CD14-positive monocyte (primary cell): ENCODE data around the gene GPC5. TPM values are rescaled to one million over a fixed set of nuclear protein-coding genes. Genes with fewer than 3 reads are reported as not detected.

Source experiments
- DNase-seq, 3 donors: peaks; one replicate each; pipeline ENCODE4 v3.0.0-alpha.2; 2011 to 2022
- H2AFZ ChIP-seq: 2 replicates; pipeline ENCODE4 v1.6.0; 2012; ENCODE audit warnings: mild to moderate bottlenecking, low read depth, low read length, inconsistent platforms; ENCODE audit not compliant: insufficient read depth, poor library complexity, severe bottlenecking
- H3K27ac ChIP-seq, 2 donors: 1 replicate in 1 of 2; 2 replicates in 1 of 2; pipeline ENCODE4 v1.5.1; 2012 to 2013; ENCODE audit warnings: low read length in 2 of 2, control low read depth in 1 of 2, inconsistent platforms in 1 of 2, low read depth in 1 of 2, mild to moderate bottlenecking in 1 of 2
- H3K27me3 ChIP-seq, 2 donors: one replicate each; pipeline versions ENCODE4 v1.6.0 to v1.6.1; 2011 to 2013; ENCODE audit warnings: low read length in 2 of 2; ENCODE audit not compliant: control insufficient read depth in 2 of 2, insufficient read depth in 2 of 2
- H3K36me3 ChIP-seq, 2 donors: replicated peaks in 1 of 2; 1 replicate in 1 of 2; 2 replicates in 1 of 2; pipeline versions ENCODE4 v1.5.1 to v1.6.1; 2012 to 2013; ENCODE audit warnings: low read length in 2 of 2, control low read depth in 1 of 2, inconsistent platforms in 1 of 2, mild to moderate bottlenecking in 1 of 2; ENCODE audit not compliant: insufficient read depth in 2 of 2, control insufficient read depth in 1 of 2
- H3K4me1 ChIP-seq, 2 donors: 1 replicate in 1 of 2; 2 replicates in 1 of 2; pipeline versions ENCODE4 v1.5.1 to v1.6.1; 2012 to 2013; ENCODE audit warnings: low read length in 2 of 2, control low read depth in 1 of 2, inconsistent platforms in 1 of 2, mild to moderate bottlenecking in 1 of 2, moderate library complexity in 1 of 2; ENCODE audit not compliant: insufficient read depth in 2 of 2, control insufficient read depth in 1 of 2
- H3K4me2 ChIP-seq: replicated peaks from 2 replicates; pipeline ENCODE3; 2012; ENCODE audit warnings: low read length, moderate library complexity, mild to moderate bottlenecking; ENCODE audit not compliant: poor library complexity, severe bottlenecking; ENCODE audit errors: extremely low read depth
- H3K4me3 ChIP-seq, 3 experiments: fragments of 200-600 bp in 1 of 3; sonication (generic) in 1 of 3; replicated peaks in 1 of 3; 1 replicate in 2 of 3; 2 replicates in 1 of 3; pipeline ENCODE4 v1.5.1; 2011 to 2013; ENCODE audit warnings: low read length in 3 of 3, mild to moderate bottlenecking in 3 of 3, control low read depth in 2 of 3, low read depth in 2 of 3, inconsistent platforms in 1 of 3, moderate library complexity in 1 of 3
- H3K79me2 ChIP-seq: 2 replicates; pipeline ENCODE4 v1.6.0; 2012; ENCODE audit warnings: mild to moderate bottlenecking, control low read depth, inconsistent platforms, low read length, moderate library complexity; ENCODE audit not compliant: insufficient read depth
- H3K9ac ChIP-seq: 2 replicates; pipeline ENCODE4 v1.6.0; 2017; ENCODE audit warnings: low read length, mild to moderate bottlenecking; ENCODE audit not compliant: insufficient read depth, poor library complexity, severe bottlenecking
- H3K9me3 ChIP-seq, 2 donors: replicated peaks in 1 of 2; 1 replicate in 1 of 2; 2 replicates in 1 of 2; pipeline versions ENCODE4 v1.5.1 to v1.6.1; 2012 to 2013; ENCODE audit warnings: low read length in 2 of 2, control low read depth in 1 of 2; ENCODE audit not compliant: control insufficient read depth in 1 of 2, insufficient read depth in 1 of 2
- H4K20me1 ChIP-seq: 2 replicates; pipeline ENCODE4 v1.6.0; 2012; ENCODE audit warnings: mild to moderate bottlenecking, low read length, control low read depth, moderate library complexity; ENCODE audit not compliant: insufficient read depth
- H3K27ac Mint-ChIP-seq, 7 donors: one replicate each; pipeline ENCODE4 v1.8.0; 2020; ENCODE audit warnings: mild to moderate bottlenecking in 7 of 7, mixed read lengths in 7 of 7, moderate library complexity in 6 of 7, inconsistent platforms in 2 of 7
- H3K27me3 Mint-ChIP-seq, 3 donors: one replicate each; pipeline ENCODE4 v1.8.0; 2021 to 2022; ENCODE audit warnings: low read depth in 3 of 3, mild to moderate bottlenecking in 3 of 3, mixed read lengths in 3 of 3, moderate library complexity in 3 of 3, inconsistent platforms in 1 of 3
- H3K36me3 Mint-ChIP-seq, 2 donors: one replicate each; pipeline ENCODE4 v1.8.0; 2020; ENCODE audit warnings: mixed read lengths in 2 of 2, inconsistent platforms in 1 of 2, mild to moderate bottlenecking in 1 of 2
- H3K4me1 Mint-ChIP-seq: one replicate; pipeline ENCODE4 v1.8.0; 2020; ENCODE audit warnings: mild to moderate bottlenecking, mixed read lengths
- H3K4me3 Mint-ChIP-seq, 2 donors: one replicate each; pipeline ENCODE4 v1.8.0; 2020; ENCODE audit warnings: mild to moderate bottlenecking in 2 of 2, mixed read lengths in 2 of 2, moderate library complexity in 1 of 2
- H3K9me3 Mint-ChIP-seq, 7 donors: one replicate each; pipeline ENCODE4 v1.8.0; 2020 to 2022; ENCODE audit warnings: mixed read lengths in 7 of 7, mild to moderate bottlenecking in 6 of 7, moderate library complexity in 6 of 7, inconsistent platforms in 2 of 7
- WGBS: methylation state at CpG from one replicate; pipeline ENCODE4 v1.1.5; 2013; ENCODE audit warnings: missing lambda C conversion rate; ENCODE audit not compliant: insufficient coverage; 5-methylcytosine and 5-hydroxymethylcytosine counted together
- intact Hi-C, 2 donors: fragments of 100-400 bp; cut with micrococcal nuclease; formaldehyde crosslinking; loops; one replicate each; pipeline versions ENCODE4 v1.15.0 to v1.15.1; 2023
- polyA plus RNA-seq, 3 donors: library from polyadenylated mRNA; depleted of rRNA in 1 of 3; unstranded in 2 of 3; stranded (reverse) in 1 of 3; fragments of 300-500 nt in 2 of 3; fragments of >200 nt in 1 of 3; fragmentation: Illumina TruSeq in 2 of 3; gene quantifications; 1 replicate in 2 of 3; 2 replicates in 1 of 3; pipeline ENCODE4 v1.2.3, GENCODE V29; 2012 to 2021
- TF ChIP-seq, protein P1 (sequence below): fragments of 200-600 bp; IDR thresholded peaks from one replicate; pipeline ENCODE4 v1.8.0; 2022; ENCODE audit warnings: antibody characterized with exemption, mild to moderate bottlenecking

The GPC5 gene
- polyA plus RNA-seq, 3 donors: not detected

DNA sequence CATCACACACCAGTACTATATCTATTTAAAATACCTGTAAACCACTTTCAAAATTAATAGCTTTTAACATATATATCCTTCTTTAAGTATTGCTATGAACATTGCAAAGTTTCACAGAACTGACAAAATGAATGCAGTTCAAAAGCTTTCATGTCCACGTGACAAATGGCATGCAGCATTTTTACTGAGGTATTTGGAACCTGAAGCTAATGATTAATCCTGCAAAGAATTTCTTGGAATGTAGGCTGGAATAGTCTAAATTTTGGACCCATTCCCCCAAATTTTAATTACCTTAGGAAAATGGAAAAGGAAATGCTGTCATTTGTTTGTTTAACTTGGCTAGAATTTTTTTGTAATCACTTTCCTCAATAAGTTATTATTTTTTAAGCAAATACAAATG lies 1404.4 kb downstream of the GPC5 start:
- Histone ChIP-seq H3K9ac (no peak overlapping the region), H2AFZ (no peak overlapping the region), H3K27me3 (no peaks in the 10 kb centered on the region), H3K36me3 (no peaks in the 10 kb centered on the region), H3K4me3 (no peak overlapping the region), H3K4me2 (no peak overlapping the region), H3K9me3 (no peaks in the 10 kb centered on the region), H3K79me2 (no peaks in the 10 kb centered on the region), H4K20me1 (no peaks in the 10 kb centered on the region), H3K27ac (no peak overlapping the region), H3K4me1 (no peaks in the 10 kb centered on the region)
- no peak for DNase-seq
- no peak overlapping the region for H3K4me3 Mint-ChIP-seq
- WGBS: no CpG with 5 or more reads among the region's 1 CpG
- intact Hi-C loops: no loop called here
- H3K4me1 Mint-ChIP-seq: no peaks in the 10 kb centered on the region
- TF ChIP-seq, protein P1, sequence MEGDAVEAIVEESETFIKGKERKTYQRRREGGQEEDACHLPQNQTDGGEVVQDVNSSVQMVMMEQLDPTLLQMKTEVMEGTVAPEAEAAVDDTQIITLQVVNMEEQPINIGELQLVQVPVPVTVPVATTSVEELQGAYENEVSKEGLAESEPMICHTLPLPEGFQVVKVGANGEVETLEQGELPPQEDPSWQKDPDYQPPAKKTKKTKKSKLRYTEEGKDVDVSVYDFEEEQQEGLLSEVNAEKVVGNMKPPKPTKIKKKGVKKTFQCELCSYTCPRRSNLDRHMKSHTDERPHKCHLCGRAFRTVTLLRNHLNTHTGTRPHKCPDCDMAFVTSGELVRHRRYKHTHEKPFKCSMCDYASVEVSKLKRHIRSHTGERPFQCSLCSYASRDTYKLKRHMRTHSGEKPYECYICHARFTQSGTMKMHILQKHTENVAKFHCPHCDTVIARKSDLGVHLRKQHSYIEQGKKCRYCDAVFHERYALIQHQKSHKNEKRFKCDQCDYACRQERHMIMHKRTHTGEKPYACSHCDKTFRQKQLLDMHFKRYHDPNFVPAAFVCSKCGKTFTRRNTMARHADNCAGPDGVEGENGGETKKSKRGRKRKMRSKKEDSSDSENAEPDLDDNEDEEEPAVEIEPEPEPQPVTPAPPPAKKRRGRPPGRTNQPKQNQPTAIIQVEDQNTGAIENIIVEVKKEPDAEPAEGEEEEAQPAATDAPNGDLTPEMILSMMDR: no peak
- no peaks in the 10 kb centered on the region for H3K36me3 Mint-ChIP-seq
- no peaks in the 10 kb centered on the region for H3K9me3 Mint-ChIP-seq
- no peaks in the 10 kb centered on the region for H3K27me3 Mint-ChIP-seq
- no peak overlapping the region for H3K27ac Mint-ChIP-seq

DNA sequence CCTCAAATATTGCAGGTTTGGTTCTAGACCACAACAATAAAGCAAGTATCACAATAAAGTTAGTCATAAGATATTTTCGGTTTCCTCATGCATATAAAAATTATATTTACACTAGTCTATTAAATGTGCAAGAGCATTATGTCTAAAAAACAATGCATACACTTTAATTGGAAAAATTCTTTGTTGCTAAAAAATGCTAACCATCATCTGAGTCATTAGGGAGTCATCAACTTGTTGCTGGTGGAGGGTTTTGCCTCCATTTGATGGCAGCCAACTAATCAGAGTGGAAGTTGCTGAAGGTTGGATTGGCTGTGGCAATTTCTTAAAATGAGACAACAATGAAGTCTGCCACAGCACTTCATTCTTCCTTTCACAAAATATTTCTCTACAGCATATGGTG lies 1405.9 kb downstream of the GPC5 start:
- Histone ChIP-seq H4K20me1 (no peaks in the 10 kb centered on the region), H3K36me3 (no peaks in the 10 kb centered on the region), H3K9ac (no peak overlapping the region), H3K4me1 (no peaks in the 10 kb centered on the region), H3K27ac (no peak overlapping the region), H3K4me2 (no peak overlapping the region), H3K79me2 (no peaks in the 10 kb centered on the region), H3K27me3 (no peaks in the 10 kb centered on the region), H2AFZ (no peak overlapping the region), H3K9me3 (no peaks in the 10 kb centered on the region), H3K4me3 (no peak overlapping the region)
- Mint-ChIP-seq H3K4me1 (no peaks in the 10 kb centered on the region), H3K27ac (no peak overlapping the region), H3K36me3 (no peaks in the 10 kb centered on the region), H3K9me3 (no peaks in the 10 kb centered on the region), H3K4me3 (no peak overlapping the region), H3K27me3 (no peaks in the 10 kb centered on the region)
- no CpG with 5 or more reads among the region's 1 CpG for WGBS
- DNase-seq: no peak
- intact Hi-C loops: no loop called here
- TF ChIP-seq, protein P1: no peak
